ENCODE measurements around the gene MARCHF2.
"Not testable (repeated sequence)": the region's sequence is repeated elsewhere in the genome, so short reads cannot be mapped to it uniquely, and the experiment has no call there.

Gene MARCHF2

GRCh38 chr19:8413629-8413995 is 507 bp downstream of the MARCHF2 start:
- DNase-seq = no peak

- no peak for DNase-seq
Observed at GRCh38 chr19:8416796-8417195, 3.7 kb downstream of the MARCHF2 start.

GRCh38 chr19:8421484-8422461 is 8.7 kb downstream of the MARCHF2 start:
- DNase-seq = no peak

- no peak for DNase-seq
Observed at GRCh38 chr19:8423817-8424223, 10.7 kb downstream of the MARCHF2 start.

- not testable (repeated sequence) for DNase-seq
Observed at GRCh38 chr19:8425331-8425730, 12.2 kb downstream of the MARCHF2 start.

- DNase-seq = no peak
Observed at GRCh38 chr19:8426283-8426682, 13.2 kb downstream of the MARCHF2 start.

GRCh38 chr19:8429044-8429443 is 15.9 kb downstream of the MARCHF2 start:
- no peak for DNase-seq

- DNase-seq = no peak
Observed at GRCh38 chr19:8429826-8430225, 16.7 kb downstream of the MARCHF2 start.

GRCh38 chr19:8430650-8431049 is 17.5 kb downstream of the MARCHF2 start:
- DNase-seq = no peak

- DNase-seq = no peak
Observed at GRCh38 chr19:8438236-8438635, 25.1 kb downstream of the MARCHF2 start.

GRCh38 chr19:8441725-8442544 is 28.8 kb downstream of the MARCHF2 start:
- no peak for DNase-seq

GRCh38 chr19:8444140-8444676 is 31.1 kb downstream of the MARCHF2 start:
- not testable (repeated sequence) for DNase-seq

GRCh38 chr19:8444677-8445487 is 31.8 kb downstream of the MARCHF2 start, which contains the start of gene HNRNPM:
Gene HNRNPM, plus strand, starts transcription at chr19:8444975. Its CDS starts 24 bp downstream, at chr19:8444999.
- peak; percentile 87 for DNase-seq

- no peak for DNase-seq
Observed at GRCh38 chr19:8445488-8446001, 32.4 kb downstream of the MARCHF2 start.

GRCh38 chr19:8446061-8446709 is 33.1 kb downstream of the MARCHF2 start:
- no peak for DNase-seq

- no peak for DNase-seq
Observed at GRCh38 chr19:8449830-8450229, 36.7 kb downstream of the MARCHF2 start.

- DNase-seq = no peak
Observed at GRCh38 chr19:8451377-8451776, 38.3 kb downstream of the MARCHF2 start.

GRCh38 chr19:8451885-8452284 is 38.8 kb downstream of the MARCHF2 start:
- no peak for DNase-seq

GRCh38 chr19:8452446-8453123 is 39.5 kb downstream of the MARCHF2 start:
- DNase-seq = no peak

GRCh38 chr19:8453616-8454015 is 40.5 kb downstream of the MARCHF2 start:
- no peak for DNase-seq

- no peak for DNase-seq
Observed at GRCh38 chr19:8454218-8454617, 41.1 kb downstream of the MARCHF2 start.

Data from NCI-H1694 (cell line).